ENCODE data around the gene ABL1. TPM values are rescaled to one million over a fixed set of nuclear protein-coding genes. Genes with fewer than 3 reads are reported as not detected.

The ABL1 gene
- total RNA-seq, 1 experiment from 2014 or later = 41.5 TPM

DNA sequence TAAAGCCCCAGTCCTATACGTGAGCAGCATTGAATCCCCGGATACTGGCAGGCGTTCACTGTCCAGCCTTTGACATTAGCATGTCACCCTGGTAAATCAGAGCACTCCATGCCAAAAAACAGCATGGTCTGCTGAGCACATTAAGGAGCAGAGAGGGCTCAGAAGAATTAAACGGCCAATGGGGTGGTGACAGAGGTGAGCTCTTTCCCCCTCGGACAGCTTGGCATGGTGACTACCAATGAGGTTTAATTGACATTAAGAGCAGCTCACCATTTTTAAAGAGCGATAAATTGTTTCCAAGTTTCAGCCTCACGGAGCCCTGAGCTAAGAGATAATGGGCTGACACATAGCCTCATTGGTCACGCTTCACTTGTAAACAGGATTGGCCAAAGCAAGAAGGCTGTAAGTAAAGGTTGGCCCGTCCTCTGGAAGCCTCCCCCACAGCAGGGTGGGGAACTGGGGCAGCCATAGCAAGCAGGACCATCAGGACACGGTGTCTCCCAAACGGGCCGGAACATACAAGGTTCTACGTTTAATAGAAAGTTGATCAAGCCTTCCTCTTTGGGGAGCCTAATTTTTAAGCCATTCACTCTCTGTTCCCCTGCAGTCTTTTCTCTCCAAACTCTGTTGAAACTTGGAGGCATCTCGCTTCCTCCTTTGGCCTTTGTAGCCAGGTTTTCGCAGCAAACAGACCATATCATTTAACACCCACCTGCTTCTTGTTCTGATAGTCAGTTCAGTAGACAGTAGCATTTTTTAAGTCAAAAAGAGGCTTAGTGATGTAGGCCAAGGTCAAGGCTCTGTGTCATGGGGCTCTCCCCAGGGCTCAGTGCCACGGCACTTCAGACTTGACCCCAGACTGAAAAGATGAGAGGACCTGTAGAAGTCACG, 35.7 kb downstream of the ABL1 start:
- DNase-seq (ENCODE audit: low read depth) = no peak

GRCh38 chr9:130871395-130872062, 36.5 kb downstream of the ABL1 start:
- DNase-seq (ENCODE audit: low read depth) = no peak

DNA sequence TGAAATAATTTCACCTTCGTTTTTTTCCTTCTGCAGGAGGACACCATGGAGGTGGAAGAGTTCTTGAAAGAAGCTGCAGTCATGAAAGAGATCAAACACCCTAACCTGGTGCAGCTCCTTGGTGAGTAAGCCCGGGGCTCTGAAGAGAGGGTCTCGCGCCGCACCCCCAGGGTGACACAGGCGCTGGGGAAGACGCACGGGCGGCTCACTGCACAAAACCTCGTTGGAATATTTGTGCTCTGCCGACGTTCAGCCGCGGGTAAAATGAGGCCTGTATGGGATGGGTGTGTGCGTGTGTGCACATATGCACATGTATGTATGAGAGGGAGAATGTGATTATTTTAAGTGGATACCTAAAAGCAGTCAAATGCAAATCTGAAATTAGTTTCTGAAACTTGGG, 37.0 kb downstream of the ABL1 start:
- no peak for DNase-seq (ENCODE audit: low read depth)

DNA sequence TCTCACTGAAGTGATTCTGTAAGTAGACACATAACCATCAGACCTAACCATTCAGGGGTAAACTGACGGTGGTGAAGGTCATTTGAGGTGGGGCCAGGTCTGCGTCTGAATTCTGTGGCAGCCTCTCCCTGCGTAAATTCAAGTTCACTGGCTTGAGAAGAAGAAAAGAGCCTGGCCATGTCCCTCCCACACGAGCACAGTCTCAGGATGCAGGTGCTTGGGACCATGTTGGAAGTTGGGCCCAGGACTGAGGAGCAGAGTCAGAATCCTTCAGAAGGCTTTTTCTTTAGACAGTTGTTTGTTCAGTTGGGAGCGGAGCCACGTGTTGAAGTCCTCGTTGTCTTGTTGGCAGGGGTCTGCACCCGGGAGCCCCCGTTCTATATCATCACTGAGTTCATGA, 37.5 kb downstream of the ABL1 start:
- no peak for DNase-seq (ENCODE audit: low read depth)

- DNase-seq (ENCODE audit: low read depth) = no peak
These were observed 38.0 kb downstream of the ABL1 start for GRCh38 chr9:130872912-130873503.

- DNase-seq (ENCODE audit: low read depth) = no peak
These were observed 38.9 kb downstream of the ABL1 start for GRCh38 chr9:130873966-130874365.

DNA sequence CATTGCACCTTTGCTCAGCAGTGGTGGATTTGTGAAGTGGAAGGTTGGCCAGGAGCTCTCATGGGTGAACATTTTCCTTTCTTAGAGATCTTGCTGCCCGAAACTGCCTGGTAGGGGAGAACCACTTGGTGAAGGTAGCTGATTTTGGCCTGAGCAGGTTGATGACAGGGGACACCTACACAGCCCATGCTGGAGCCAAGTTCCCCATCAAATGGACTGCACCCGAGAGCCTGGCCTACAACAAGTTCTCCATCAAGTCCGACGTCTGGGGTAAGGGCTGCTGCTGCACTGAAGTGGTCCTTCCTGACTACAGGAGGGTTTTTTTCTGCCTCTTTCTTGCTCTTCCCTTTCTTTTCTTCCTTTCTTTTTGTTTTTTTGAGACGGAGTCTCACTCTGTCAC, 39.7 kb downstream of the ABL1 start:
- DNase-seq (ENCODE audit: low read depth) = no peak

GRCh38 chr9:130877300-130877699, 42.2 kb downstream of the ABL1 start:
- DNase-seq (ENCODE audit: low read depth) = no peak

GRCh38 chr9:130878295-130878694, 43.2 kb downstream of the ABL1 start:
- no peak for DNase-seq (ENCODE audit: low read depth)

- DNase-seq (ENCODE audit: low read depth) = no peak
These were observed 44.9 kb downstream of the ABL1 start for GRCh38 chr9:130879863-130880411.

- DNase-seq (ENCODE audit: low read depth) = no peak
These were observed 45.7 kb downstream of the ABL1 start for GRCh38 chr9:130880599-130881220.

GRCh38 chr9:130881516-130881915, 46.5 kb downstream of the ABL1 start:
- no peak for DNase-seq (ENCODE audit: low read depth)

DNA sequence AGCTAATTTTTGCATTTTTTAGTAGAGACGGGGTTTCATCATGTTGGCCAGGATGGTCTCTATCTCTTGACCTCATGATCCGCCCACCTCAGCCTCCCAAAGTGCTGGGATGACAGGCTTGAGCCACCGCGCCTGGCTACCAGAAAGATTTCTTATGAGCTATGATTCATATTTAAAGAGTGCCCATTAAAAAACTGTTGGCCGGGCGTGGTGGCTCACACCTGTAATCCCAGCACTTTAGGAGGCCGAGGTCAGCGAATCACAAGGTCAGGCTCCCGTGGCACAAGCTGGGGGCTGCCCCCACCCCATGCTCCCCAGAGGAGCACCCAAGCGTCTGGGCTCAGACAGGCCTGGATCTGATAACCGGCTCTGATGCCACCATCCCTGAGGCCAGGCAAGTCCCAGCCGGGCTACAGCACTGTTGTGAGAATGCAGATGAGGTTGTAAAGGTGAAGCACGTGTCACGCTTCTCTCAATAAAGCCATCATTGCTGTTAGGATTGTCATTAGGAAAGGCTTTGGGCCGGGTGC, 47.7 kb downstream of the ABL1 start:
- DNase-seq (ENCODE audit: low read depth) = no peak

GRCh38 chr9:130883479-130883878, 48.4 kb downstream of the ABL1 start:
- DNase-seq (ENCODE audit: low read depth) = no peak

- DNase-seq (ENCODE audit: low read depth) = no peak
These were observed 49.1 kb downstream of the ABL1 start for GRCh38 chr9:130884111-130884531.

DNA sequence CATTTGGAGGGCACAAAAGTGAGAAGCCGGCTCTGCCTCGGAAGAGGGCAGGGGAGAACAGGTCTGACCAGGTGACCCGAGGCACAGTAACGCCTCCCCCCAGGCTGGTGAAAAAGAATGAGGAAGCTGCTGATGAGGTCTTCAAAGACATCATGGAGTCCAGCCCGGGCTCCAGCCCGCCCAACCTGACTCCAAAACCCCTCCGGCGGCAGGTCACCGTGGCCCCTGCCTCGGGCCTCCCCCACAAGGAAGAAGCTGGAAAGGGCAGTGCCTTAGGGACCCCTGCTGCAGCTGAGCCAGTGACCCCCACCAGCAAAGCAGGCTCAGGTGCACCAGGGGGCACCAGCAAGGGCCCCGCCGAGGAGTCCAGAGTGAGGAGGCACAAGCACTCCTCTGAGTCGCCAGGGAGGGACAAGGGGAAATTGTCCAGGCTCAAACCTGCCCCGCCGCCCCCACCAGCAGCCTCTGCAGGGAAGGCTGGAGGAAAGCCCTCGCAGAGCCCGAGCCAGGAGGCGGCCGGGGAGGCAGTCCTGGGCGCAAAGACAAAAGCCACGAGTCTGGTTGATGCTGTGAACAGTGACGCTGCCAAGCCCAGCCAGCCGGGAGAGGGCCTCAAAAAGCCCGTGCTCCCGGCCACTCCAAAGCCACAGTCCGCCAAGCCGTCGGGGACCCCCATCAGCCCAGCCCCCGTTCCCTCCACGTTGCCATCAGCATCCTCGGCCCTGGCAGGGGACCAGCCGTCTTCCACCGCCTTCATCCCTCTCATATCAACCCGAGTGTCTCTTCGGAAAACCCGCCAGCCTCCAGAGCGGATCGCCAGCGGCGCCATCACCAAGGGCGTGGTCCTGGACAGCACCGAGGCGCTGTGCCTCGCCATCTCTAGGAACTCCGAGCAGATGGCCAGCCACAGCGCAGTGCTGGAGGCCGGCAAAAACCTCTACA, 49.8 kb downstream of the ABL1 start:
- DNase-seq (ENCODE audit: low read depth) = no peak

GRCh38 chr9:130885484-130886375, 50.7 kb downstream of the ABL1 start:
- DNase-seq (ENCODE audit: low read depth) = no peak

DNA sequence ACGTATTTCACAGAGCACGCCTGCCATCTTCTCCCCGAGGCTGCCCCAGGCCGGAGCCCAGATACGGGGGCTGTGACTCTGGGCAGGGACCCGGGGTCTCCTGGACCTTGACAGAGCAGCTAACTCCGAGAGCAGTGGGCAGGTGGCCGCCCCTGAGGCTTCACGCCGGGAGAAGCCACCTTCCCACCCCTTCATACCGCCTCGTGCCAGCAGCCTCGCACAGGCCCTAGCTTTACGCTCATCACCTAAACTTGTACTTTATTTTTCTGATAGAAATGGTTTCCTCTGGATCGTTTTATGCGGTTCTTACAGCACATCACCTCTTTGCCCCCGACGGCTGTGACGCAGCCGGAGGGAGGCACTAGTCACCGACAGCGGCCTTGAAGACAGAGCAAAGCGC, 51.9 kb downstream of the ABL1 start:
- no peak for DNase-seq (ENCODE audit: low read depth)

- no peak for DNase-seq (ENCODE audit: low read depth)
These were observed 52.6 kb downstream of the ABL1 start for GRCh38 chr9:130887494-130888144.

Data from HT1080 (cell line).